Measurements from ENCODE around the gene GCKR. TPM values are rescaled to one million over a fixed set of nuclear protein-coding genes. Genes with fewer than 3 reads are reported as not detected.

The GCKR gene
- total RNA-seq, 6 donors from 2014 or later = 0.24 to 0.83 TPM; not detected in 4

DNA sequence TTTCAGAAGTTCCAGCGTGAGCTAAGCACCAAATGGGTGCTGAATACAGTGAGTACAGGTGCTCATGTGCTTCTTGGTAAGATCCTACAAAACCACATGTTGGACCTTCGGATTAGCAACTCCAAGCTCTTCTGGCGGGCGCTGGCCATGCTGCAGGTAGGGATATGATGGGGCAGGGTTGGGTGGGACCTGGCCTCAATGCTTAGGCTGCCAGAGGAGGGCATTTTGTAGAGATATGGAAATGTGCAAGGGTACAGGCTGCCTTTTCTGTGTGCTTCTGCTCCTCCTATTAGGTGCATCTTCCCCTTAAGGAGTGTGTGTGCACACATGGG is 22.1 kb downstream of the GCKR start:
- no peaks in the 10 kb centered on the region for H3K9me3 ChIP-seq
- 77 to 83% methylated on average over 4 of the region's 4 CpGs for WGBS, 2 donors
- no peak for ATAC-seq (ENCODE audit: low FRiP score in 2 of 2)
- no peak for DNase-seq
- H3K27ac ChIP-seq = no peak overlapping the region
- TF ChIP-seq, protein P1, sequence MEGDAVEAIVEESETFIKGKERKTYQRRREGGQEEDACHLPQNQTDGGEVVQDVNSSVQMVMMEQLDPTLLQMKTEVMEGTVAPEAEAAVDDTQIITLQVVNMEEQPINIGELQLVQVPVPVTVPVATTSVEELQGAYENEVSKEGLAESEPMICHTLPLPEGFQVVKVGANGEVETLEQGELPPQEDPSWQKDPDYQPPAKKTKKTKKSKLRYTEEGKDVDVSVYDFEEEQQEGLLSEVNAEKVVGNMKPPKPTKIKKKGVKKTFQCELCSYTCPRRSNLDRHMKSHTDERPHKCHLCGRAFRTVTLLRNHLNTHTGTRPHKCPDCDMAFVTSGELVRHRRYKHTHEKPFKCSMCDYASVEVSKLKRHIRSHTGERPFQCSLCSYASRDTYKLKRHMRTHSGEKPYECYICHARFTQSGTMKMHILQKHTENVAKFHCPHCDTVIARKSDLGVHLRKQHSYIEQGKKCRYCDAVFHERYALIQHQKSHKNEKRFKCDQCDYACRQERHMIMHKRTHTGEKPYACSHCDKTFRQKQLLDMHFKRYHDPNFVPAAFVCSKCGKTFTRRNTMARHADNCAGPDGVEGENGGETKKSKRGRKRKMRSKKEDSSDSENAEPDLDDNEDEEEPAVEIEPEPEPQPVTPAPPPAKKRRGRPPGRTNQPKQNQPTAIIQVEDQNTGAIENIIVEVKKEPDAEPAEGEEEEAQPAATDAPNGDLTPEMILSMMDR (IDR thresholded peaks at IDR 0.05) = no peak
- TF ChIP-seq POLR2AphosphoS5 (IDR thresholded peaks at IDR 0.05) = no peak
- no peak for TF ChIP-seq EP300 (IDR thresholded peaks at IDR 0.05)
- no peak for TF ChIP-seq POLR2A (IDR thresholded peaks at IDR 0.05)
- H3K36me3 ChIP-seq = no peaks in the 10 kb centered on the region
- no peaks in the 10 kb centered on the region for H3K4me1 ChIP-seq
- H3K4me3 ChIP-seq = no peak overlapping the region
- no peaks in the 10 kb centered on the region for H3K27me3 ChIP-seq

DNA sequence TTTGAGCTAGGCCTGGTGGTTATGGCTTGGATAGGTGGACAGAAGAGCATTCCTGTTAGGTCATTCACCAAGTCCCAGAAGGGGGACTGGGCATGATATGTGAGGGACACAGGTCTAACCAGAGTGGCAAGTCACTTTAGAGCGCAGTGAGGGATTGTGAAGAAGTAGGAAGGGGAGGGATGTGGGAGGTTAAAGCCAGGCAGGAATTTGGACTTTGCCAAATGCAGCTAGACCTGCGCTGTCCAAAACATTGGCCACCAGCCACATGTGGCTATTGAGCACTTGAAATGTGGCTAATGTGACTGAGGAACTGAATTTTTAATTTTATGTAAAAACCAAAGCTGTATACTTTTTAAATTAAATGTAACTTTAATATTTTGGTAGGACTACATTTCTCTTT is 23.7 kb downstream of the GCKR start:
- no peak overlapping the region for H3K27ac ChIP-seq
- WGBS, 2 donors = 97 to 98% methylated on average over 2 of the region's 2 CpGs
- ATAC-seq (ENCODE audit: low FRiP score in 2 of 2) = no peak

DNA sequence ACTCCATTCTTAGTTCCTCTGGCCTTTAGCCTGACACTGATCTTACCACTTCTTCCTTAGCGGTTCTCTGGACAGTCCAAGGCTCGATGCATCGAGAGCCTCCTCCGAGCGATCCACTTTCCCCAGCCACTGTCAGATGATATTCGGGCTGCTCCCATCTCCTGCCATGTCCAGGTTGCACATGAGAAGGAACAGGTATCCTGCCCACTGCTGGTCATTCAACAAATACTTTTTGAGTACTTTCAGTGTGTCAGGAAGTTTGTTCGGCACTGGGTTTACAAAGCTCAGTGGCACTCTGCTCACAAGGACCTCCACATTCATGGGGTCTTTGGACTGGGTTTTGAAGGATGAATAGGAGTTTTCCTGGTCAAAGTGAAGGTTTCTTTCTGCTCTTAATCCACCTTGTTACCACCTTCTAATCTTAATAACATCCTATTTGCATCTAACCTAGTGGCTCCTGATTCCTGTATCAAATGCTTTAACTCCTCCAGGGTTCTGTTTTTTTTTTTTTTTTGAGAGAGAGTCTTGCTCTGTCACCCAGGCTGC is 25.8 kb downstream of the GCKR start:
- ATAC-seq (ENCODE audit: low FRiP score in 2 of 2) = no peak
- no peak for TF ChIP-seq POLR2AphosphoS5 (IDR thresholded peaks at IDR 0.05)
- TF ChIP-seq, protein P1 (IDR thresholded peaks at IDR 0.05) = no peak
- no peak for TF ChIP-seq POLR2A (IDR thresholded peaks at IDR 0.05)
- no peak for TF ChIP-seq EP300 (IDR thresholded peaks at IDR 0.05)
- Histone ChIP-seq H3K27ac (no peak overlapping the region), H3K4me1 (no peaks in the 10 kb centered on the region), H3K36me3 (no peaks in the 10 kb centered on the region), H3K27me3 (no peaks in the 10 kb centered on the region), H3K9me3 (no peaks in the 10 kb centered on the region), H3K4me3 (no peak overlapping the region)
- WGBS, 2 donors = 88 to 90% methylated on average over 7 of the region's 7 CpGs
- DNase-seq = no peak

More for the DNA sequence above, 23.7 kb downstream of the GCKR start:
- Histone ChIP-seq H3K4me3 (no peak overlapping the region), H3K9me3 (no peaks in the 10 kb centered on the region), H3K4me1 (no peaks in the 10 kb centered on the region), H3K36me3 (no peaks in the 10 kb centered on the region), H3K27me3 (no peaks in the 10 kb centered on the region)
- no peak for TF ChIP-seq EP300 (IDR thresholded peaks at IDR 0.05)
- TF ChIP-seq, protein P1 (IDR thresholded peaks at IDR 0.05) = no peak
- TF ChIP-seq POLR2AphosphoS5 (IDR thresholded peaks at IDR 0.05) = no peak
- no peak for TF ChIP-seq POLR2A (IDR thresholded peaks at IDR 0.05)
- DNase-seq = no peak

DNA sequence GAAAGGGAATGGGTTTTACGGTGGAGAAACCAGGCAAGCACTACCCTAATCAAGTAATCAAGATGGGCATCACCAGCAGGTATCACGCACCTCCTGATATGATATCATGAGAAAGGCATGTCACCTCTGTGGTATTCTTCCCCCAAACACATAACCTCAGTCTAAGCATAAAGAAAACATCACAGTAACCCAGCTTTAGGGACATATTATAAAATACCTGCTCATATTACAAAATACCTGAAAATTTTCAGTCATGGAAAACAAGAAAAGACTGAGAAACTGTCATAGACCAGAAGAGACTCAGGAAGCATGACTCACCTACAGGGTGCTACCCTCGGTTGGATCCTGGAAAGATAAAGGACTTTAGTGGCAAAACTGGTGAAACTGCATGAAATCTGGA is 30.5 kb downstream of the GCKR start:
- no peak for ATAC-seq (ENCODE audit: low FRiP score in 2 of 2)
- no peak for TF ChIP-seq POLR2A (IDR thresholded peaks at IDR 0.05)
- TF ChIP-seq EP300 (IDR thresholded peaks at IDR 0.05) = no peak
- Histone ChIP-seq H3K4me1 (no peaks in the 10 kb centered on the region), H3K36me3 (no peaks in the 10 kb centered on the region), H3K27me3 (no peaks in the 10 kb centered on the region), H3K27ac (no peak overlapping the region), H3K9me3 (no peaks in the 10 kb centered on the region), H3K4me3 (no peak overlapping the region)
- 64 to 68% methylated on average over 3 of the region's 3 CpGs for WGBS, 2 donors
- no peak for DNase-seq

DNA sequence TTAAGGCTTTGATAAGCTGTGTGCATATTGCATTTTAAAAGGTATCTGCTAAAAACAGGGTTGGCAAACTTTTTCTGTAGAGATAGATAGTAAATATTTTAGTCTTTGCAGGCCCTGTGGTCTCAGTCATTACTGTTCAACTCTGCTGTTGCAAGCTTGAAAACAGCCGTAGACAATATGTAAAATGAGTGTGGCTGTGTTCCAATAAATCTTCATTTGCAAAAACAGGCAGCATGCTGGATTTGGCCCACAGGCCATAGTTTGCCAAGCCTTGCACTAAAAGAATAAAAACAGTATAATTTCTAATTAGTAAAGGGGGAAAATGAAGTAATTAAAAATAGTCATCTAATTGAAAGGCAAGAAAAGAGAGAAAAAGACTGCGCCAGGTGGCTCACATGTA is 35.3 kb downstream of the GCKR start:
- no peaks in the 10 kb centered on the region for H3K4me1 ChIP-seq
- no peak overlapping the region for H3K4me3 ChIP-seq
- WGBS, 2 donors = 80 to 87% methylated on average over 2 of the region's 2 CpGs
- TF ChIP-seq EP300 (IDR thresholded peaks at IDR 0.05) (no peak), POLR2AphosphoS5 (IDR thresholded peaks at IDR 0.05) (no peak), POLR2A (IDR thresholded peaks at IDR 0.05) (no peak)
- TF ChIP-seq, protein P1 (IDR thresholded peaks at IDR 0.05) = no peak
- no peak for DNase-seq
- no peaks in the 10 kb centered on the region for H3K9me3 ChIP-seq
- H3K27ac ChIP-seq = no peak overlapping the region
- no peak for ATAC-seq (ENCODE audit: low FRiP score in 2 of 2)
- no peaks in the 10 kb centered on the region for H3K36me3 ChIP-seq
- no peaks in the 10 kb centered on the region for H3K27me3 ChIP-seq

Data from upper lobe of left lung (tissue), 6 donors.